ENCODE data around the gene EN2.

DNA sequence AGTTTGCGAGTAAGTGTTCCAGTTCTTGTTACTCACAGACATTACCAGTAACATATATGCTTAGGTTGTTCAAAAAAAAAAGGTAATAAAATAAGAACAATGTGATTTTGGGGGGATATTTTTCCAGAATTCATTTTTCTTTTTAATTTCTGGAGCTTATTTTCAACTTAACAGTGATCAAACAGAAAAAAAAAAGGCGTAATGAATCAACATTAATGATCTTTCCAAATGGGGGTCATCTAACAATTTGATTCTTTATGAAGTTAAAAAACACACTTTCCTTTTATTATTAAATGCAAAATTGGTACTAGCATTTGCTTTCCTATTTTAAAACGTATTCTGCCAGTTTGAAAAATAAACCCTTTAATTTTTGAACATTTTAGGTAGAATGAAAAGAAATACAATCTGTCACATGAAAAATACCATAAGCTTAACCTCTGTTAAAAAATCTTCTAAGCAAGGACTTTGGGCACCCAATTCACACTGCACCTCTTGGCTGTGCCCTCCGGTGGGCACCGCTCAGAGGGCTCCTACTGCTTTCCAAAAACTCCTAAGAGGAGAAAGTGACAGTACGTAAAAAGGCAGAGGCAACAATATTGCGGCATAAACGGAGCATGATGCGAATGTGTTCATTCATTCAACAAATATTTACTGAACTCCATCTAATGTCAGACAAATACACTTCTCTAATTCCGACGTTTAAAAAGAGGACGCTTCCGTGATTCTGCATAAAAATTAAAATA, 55.8 kb downstream of the EN2 start:
- TF ChIP-seq, protein P1, sequence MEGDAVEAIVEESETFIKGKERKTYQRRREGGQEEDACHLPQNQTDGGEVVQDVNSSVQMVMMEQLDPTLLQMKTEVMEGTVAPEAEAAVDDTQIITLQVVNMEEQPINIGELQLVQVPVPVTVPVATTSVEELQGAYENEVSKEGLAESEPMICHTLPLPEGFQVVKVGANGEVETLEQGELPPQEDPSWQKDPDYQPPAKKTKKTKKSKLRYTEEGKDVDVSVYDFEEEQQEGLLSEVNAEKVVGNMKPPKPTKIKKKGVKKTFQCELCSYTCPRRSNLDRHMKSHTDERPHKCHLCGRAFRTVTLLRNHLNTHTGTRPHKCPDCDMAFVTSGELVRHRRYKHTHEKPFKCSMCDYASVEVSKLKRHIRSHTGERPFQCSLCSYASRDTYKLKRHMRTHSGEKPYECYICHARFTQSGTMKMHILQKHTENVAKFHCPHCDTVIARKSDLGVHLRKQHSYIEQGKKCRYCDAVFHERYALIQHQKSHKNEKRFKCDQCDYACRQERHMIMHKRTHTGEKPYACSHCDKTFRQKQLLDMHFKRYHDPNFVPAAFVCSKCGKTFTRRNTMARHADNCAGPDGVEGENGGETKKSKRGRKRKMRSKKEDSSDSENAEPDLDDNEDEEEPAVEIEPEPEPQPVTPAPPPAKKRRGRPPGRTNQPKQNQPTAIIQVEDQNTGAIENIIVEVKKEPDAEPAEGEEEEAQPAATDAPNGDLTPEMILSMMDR (IDR thresholded peaks at IDR 0.05 in 2 of 3, conservative IDR thresholded peaks at IDR 0.05 in 1 of 3; ENCODE audit: control insufficient read depth in 2 of 3, extremely low read depth in 1 of 3, insufficient read depth in 1 of 3, low read depth in 3 of 3, low read length in 3 of 3), result no peak
- TF ChIP-seq FOXK2 (IDR thresholded peaks at IDR 0.05) (no peak), POLR2AphosphoS5 (IDR thresholded peaks at IDR 0.05; ENCODE audit: low read length) (no peak), TAF1 (IDR thresholded peaks at IDR 0.05; ENCODE audit: borderline replicate concordance, low read depth, low read length) (no peak), BACH1 (IDR thresholded peaks at IDR 0.05; ENCODE audit: borderline replicate concordance) (no peak), KLF5 (IDR thresholded peaks at IDR 0.05; ENCODE audit: partially characterized antibody) (no peak), POLR2A (IDR thresholded peaks at IDR 0.05; ENCODE audit: low read depth, low read length) (no peak), JUND (IDR thresholded peaks at IDR 0.05; ENCODE audit: low read depth, low read length) (no peak), EZH2 (IDR thresholded peaks at IDR 0.05; ENCODE audit: borderline replicate concordance, control insufficient read depth, low read depth, low read length) (no peak), ESRRA (IDR thresholded peaks at IDR 0.05; ENCODE audit: low read length) (no peak), RFX5 (IDR thresholded peaks at IDR 0.05; ENCODE audit: low read depth, low read length) (no peak)
